Ascending aorta (tissue), 2 donors: ENCODE measurements around the gene GPR35. TPM values are rescaled to one million over a fixed set of nuclear protein-coding genes. Genes with fewer than 3 reads are reported as not detected.
"Not testable (repeated sequence)": the region's sequence is repeated elsewhere in the genome, so short reads cannot be mapped to it uniquely, and the experiment has no call there.

Source experiments
- DNase-seq, 2 donors: peaks; one replicate each; pipeline ENCODE4 v3.0.0-alpha.2; 2019; ENCODE audit warnings: low spot score in 2 of 2
- H3K27ac ChIP-seq, 2 donors: fragments of 200-600 bp; sonication (generic); one replicate each; pipeline ENCODE4 v1.5.1; 2016 to 2017; ENCODE audit warnings: mild to moderate bottlenecking in 1 of 2
- H3K27me3 ChIP-seq: fragments of 200-600 bp; sonication (generic); one replicate; pipeline ENCODE4 v1.5.1; 2017
- H3K36me3 ChIP-seq, 2 donors: fragments of 200-600 bp; sonication (generic); one replicate each; pipeline ENCODE4 v1.5.1; 2016
- H3K4me1 ChIP-seq, 2 donors: fragments of 200-600 bp; sonication (generic); one replicate each; pipeline ENCODE4 v1.5.1; 2016 to 2017; ENCODE audit warnings: mild to moderate bottlenecking in 1 of 2
- H3K4me3 ChIP-seq, 2 donors: fragments of 200-600 bp; sonication (generic); one replicate each; pipeline ENCODE4 v1.5.1; 2016 to 2017; ENCODE audit warnings: mild to moderate bottlenecking in 1 of 2
- H3K9me3 ChIP-seq, 2 donors: fragments of 200-600 bp; sonication (generic); one replicate each; pipeline ENCODE4 v1.5.1; 2016
- CTCF ChIP-seq, 3 experiments: fragments of 200-600 bp in 2 of 3; fragments of 450-650 bp in 1 of 3; sonication (generic) in 2 of 3; IDR thresholded peaks; one replicate each; pipeline ENCODE4 v1.5.1; 2016 to 2019; ENCODE audit warnings: antibody characterized with exemption in 3 of 3, mild to moderate bottlenecking in 1 of 3, moderate library complexity in 1 of 3
- intact Hi-C: fragments of 100-400 bp; cut with DNase I; formaldehyde crosslinking; loops from one replicate; pipeline ENCODE4 v1.15.1; 2023
- total RNA-seq: library from RNA; depleted of rRNA; stranded (reverse); fragments of >200 nt; gene quantifications from one replicate; pipeline ENCODE4 v1.1.0, GENCODE V29; 2016

The GPR35 gene
- total RNA-seq, 1 donor from 2014 or later = not detected

- Histone ChIP-seq H3K36me3 (no peaks in the 10 kb centered on the region), H3K27ac (no peak overlapping the region), H3K4me3 (no peak overlapping the region), H3K9me3 (no peaks in the 10 kb centered on the region), H3K27me3 (no peaks in the 10 kb centered on the region), H3K4me1 (no peaks in the 10 kb centered on the region)
- peak in 1 of 2 donors; percentile 9 for DNase-seq
- intact Hi-C loops = no loop called here
- no peak for TF ChIP-seq CTCF (IDR thresholded peaks at IDR 0.05)
Measured at GRCh38 chr2:240615396-240615795, 9.9 kb upstream of the GPR35 start.

- Histone ChIP-seq H3K36me3 (no peaks in the 10 kb centered on the region), H3K9me3 (no peaks in the 10 kb centered on the region), H3K27me3 (no peaks in the 10 kb centered on the region), H3K27ac (no peak overlapping the region), H3K4me3 (no peak overlapping the region), H3K4me1 (no peaks in the 10 kb centered on the region)
- no peak for TF ChIP-seq CTCF (IDR thresholded peaks at IDR 0.05)
- peak; percentile 1 to 56 for DNase-seq
- intact Hi-C loops = no loop called here
Measured at GRCh38 chr2:240615820-240616547, 9.3 kb upstream of the GPR35 start.

GRCh38 chr2:240616860-240617666 lies 8.2 kb upstream of the GPR35 start:
- DNase-seq, H3K36me3 ChIP-seq, H3K4me3 ChIP-seq, intact Hi-C loops, H3K27me3 ChIP-seq, H3K27ac ChIP-seq, H3K9me3 ChIP-seq, H3K4me1 ChIP-seq: not testable (repeated sequence)

GRCh38 chr2:240618776-240619175 lies 6.5 kb upstream of the GPR35 start:
- H3K9me3 ChIP-seq = no peaks in the 10 kb centered on the region
- H3K27ac ChIP-seq = no peak overlapping the region
- no peaks in the 10 kb centered on the region for H3K4me1 ChIP-seq
- H3K27me3 ChIP-seq = no peaks in the 10 kb centered on the region
- intact Hi-C loops = no loop called here
- TF ChIP-seq CTCF (IDR thresholded peaks at IDR 0.05) = no peak
- DNase-seq = no peak
- no peaks in the 10 kb centered on the region for H3K36me3 ChIP-seq
- no peak overlapping the region for H3K4me3 ChIP-seq

- no peaks in the 10 kb centered on the region for H3K4me1 ChIP-seq
- H3K9me3 ChIP-seq = no peaks in the 10 kb centered on the region
- H3K27ac ChIP-seq = no peak overlapping the region
- no peak for DNase-seq
- H3K27me3 ChIP-seq = no peaks in the 10 kb centered on the region
- TF ChIP-seq CTCF (IDR thresholded peaks at IDR 0.05) = no peak
- intact Hi-C loops = no loop called here
- no peak overlapping the region for H3K4me3 ChIP-seq
- no peaks in the 10 kb centered on the region for H3K36me3 ChIP-seq
Measured at GRCh38 chr2:240619506-240620148, 5.7 kb upstream of the GPR35 start.
